Measurements from ENCODE around the gene PLA2G12B.

The PLA2G12B gene

GRCh38 chr10:72918352-72918751 is 36.3 kb downstream of the PLA2G12B start:
- no peak for TF ChIP-seq REST (IDR thresholded peaks at IDR 0.05; ENCODE audit: low read depth)
- no peak for TF ChIP-seq NFIC (IDR thresholded peaks at IDR 0.05)
- no peak for TF ChIP-seq TAF1 (IDR thresholded peaks at IDR 0.05; ENCODE audit: low read depth)
- TF ChIP-seq TCF12 (IDR thresholded peaks at IDR 0.05; ENCODE audit: low read depth), result no peak
- no peak for TF ChIP-seq MAX (IDR thresholded peaks at IDR 0.05)
- TF ChIP-seq USF1 (IDR thresholded peaks at IDR 0.05), result no peak
- TF ChIP-seq EP300 (IDR thresholded peaks at IDR 0.05; ENCODE audit: borderline replicate concordance), result no peak
- TF ChIP-seq CEBPB (IDR thresholded peaks at IDR 0.05), result no peak
- no peak for TF ChIP-seq FOXM1 (IDR thresholded peaks at IDR 0.05; ENCODE audit: borderline replicate concordance, low read depth)
- no peak for TF ChIP-seq CREB1 (IDR thresholded peaks at IDR 0.05; ENCODE audit: low read depth)
- TF ChIP-seq TEAD4 (IDR thresholded peaks at IDR 0.05), result no peak
- TF ChIP-seq ZBTB7A (IDR thresholded peaks at IDR 0.05; ENCODE audit: low read depth), result no peak
- no peak for TF ChIP-seq RAD21 (IDR thresholded peaks at IDR 0.05; ENCODE audit: low read depth)

GRCh38 chr10:72913287-72913686 is 41.3 kb downstream of the PLA2G12B start:
- TF ChIP-seq EP300 (IDR thresholded peaks at IDR 0.05; ENCODE audit: borderline replicate concordance) (no peak), REST (IDR thresholded peaks at IDR 0.05; ENCODE audit: low read depth) (no peak), TAF1 (IDR thresholded peaks at IDR 0.05; ENCODE audit: low read depth) (no peak), RAD21 (IDR thresholded peaks at IDR 0.05; ENCODE audit: low read depth) (no peak), EGR1 (IDR thresholded peaks at IDR 0.05) (no peak), NFIC (IDR thresholded peaks at IDR 0.05) (no peak)

- TF ChIP-seq CEBPB (IDR thresholded peaks at IDR 0.05) (no peak), TEAD4 (IDR thresholded peaks at IDR 0.05) (no peak), EGR1 (IDR thresholded peaks at IDR 0.05) (no peak), FOXM1 (IDR thresholded peaks at IDR 0.05; ENCODE audit: borderline replicate concordance, low read depth) (no peak), TAF1 (IDR thresholded peaks at IDR 0.05; ENCODE audit: low read depth) (no peak), RAD21 (IDR thresholded peaks at IDR 0.05; ENCODE audit: low read depth) (no peak), REST (IDR thresholded peaks at IDR 0.05; ENCODE audit: low read depth) (no peak), MAX (IDR thresholded peaks at IDR 0.05) (no peak)
These were observed 41.9 kb downstream of the PLA2G12B start for GRCh38 chr10:72912736-72913135.

GRCh38 chr10:72911758-72912157 is 42.8 kb downstream of the PLA2G12B start:
- TF ChIP-seq TCF12 (IDR thresholded peaks at IDR 0.05; ENCODE audit: low read depth), result no peak
- no peak for TF ChIP-seq MAX (IDR thresholded peaks at IDR 0.05)
- TF ChIP-seq RAD21 (IDR thresholded peaks at IDR 0.05; ENCODE audit: low read depth), result no peak
- TF ChIP-seq TAF1 (IDR thresholded peaks at IDR 0.05; ENCODE audit: low read depth), result no peak
- no peak for TF ChIP-seq TEAD4 (IDR thresholded peaks at IDR 0.05)
- TF ChIP-seq YY1 (IDR thresholded peaks at IDR 0.05; ENCODE audit: low read depth), result no peak
- TF ChIP-seq EP300 (IDR thresholded peaks at IDR 0.05; ENCODE audit: borderline replicate concordance), result no peak
- no peak for TF ChIP-seq REST (IDR thresholded peaks at IDR 0.05; ENCODE audit: low read depth)
- no peak for TF ChIP-seq EGR1 (IDR thresholded peaks at IDR 0.05)
- no peak for TF ChIP-seq NFIC (IDR thresholded peaks at IDR 0.05)
- TF ChIP-seq FOXM1 (IDR thresholded peaks at IDR 0.05; ENCODE audit: borderline replicate concordance, low read depth), result no peak
- no peak for TF ChIP-seq CEBPB (IDR thresholded peaks at IDR 0.05)
- TF ChIP-seq ZBTB7A (IDR thresholded peaks at IDR 0.05; ENCODE audit: low read depth), result no peak
- no peak for TF ChIP-seq CREB1 (IDR thresholded peaks at IDR 0.05; ENCODE audit: low read depth)
- no peak for TF ChIP-seq USF1 (IDR thresholded peaks at IDR 0.05)
